K562 (cell line): ENCODE measurements around the gene BPTF. TPM values are rescaled to one million over a fixed set of nuclear protein-coding genes. Genes with fewer than 3 reads are reported as not detected.

Experiments
- ATF1 ChIP-seq, 2 experiments: fragments of 450-650 bp in 1 of 2; IDR thresholded peaks; 2 replicates each; pipeline ENCODE4 v1.6.1; 2016; ENCODE audit warnings: missing compliant biosample characterization in 1 of 2, missing genetic modification characterization in 1 of 2
- ETV5 ChIP-seq: sonication (generic); formaldehyde crosslinking; IDR thresholded peaks from 2 replicates; pipeline ENCODE4 v1.4.0; 2020; ENCODE audit warnings: low read depth, mild to moderate bottlenecking, missing genetic modification reagents
- GTF2E2 ChIP-seq: fragments of 200-800 bp; sonication (Bioruptor generic); IDR thresholded peaks from 2 replicates; pipeline ENCODE4 v1.6.1; 2016; ENCODE audit warnings: missing genetic modification characterization, missing compliant biosample characterization
- HLTF ChIP-seq: fragments of 450-650 bp; IDR thresholded peaks from 2 replicates; pipeline ENCODE4 v1.6.1; 2016
- KLF6 ChIP-seq: fragments of 250-450 bp; sonication (Bioruptor Pico); IDR thresholded peaks from 2 replicates; pipeline ENCODE4 v1.4.0; 2020; ENCODE audit warnings: mild to moderate bottlenecking, moderate library complexity, borderline replicate concordance
- LCOR ChIP-seq: sonication (generic); formaldehyde crosslinking; IDR thresholded peaks from 2 replicates; pipeline ENCODE4 v1.8.0; 2022; ENCODE audit warnings: mild to moderate bottlenecking, missing genetic modification reagents
- NFXL1 ChIP-seq: fragments of 450-650 bp; formaldehyde crosslinking; IDR thresholded peaks from 2 replicates; pipeline ENCODE4 v1.4.0; 2021; ENCODE audit warnings: mild to moderate bottlenecking
- PPARD ChIP-seq: fragments of 250-450 bp; sonication (Bioruptor Pico); IDR thresholded peaks from 2 replicates; pipeline ENCODE4 v1.8.0; 2022; ENCODE audit warnings: inconsistent platforms, mild to moderate bottlenecking, moderate library complexity
- PTBP1 ChIP-seq: fragments of 200-400 bp; formaldehyde crosslinking; IDR thresholded peaks from 2 replicates; pipeline ENCODE4 v1.6.1; 2017; ENCODE audit warnings: low read depth, low read length
- SMARCA5 ChIP-seq: fragments of 450-650 bp; IDR thresholded peaks from 2 replicates; pipeline ENCODE4 v1.6.1; 2016
- SOX6 ChIP-seq: fragments of 450-650 bp; IDR thresholded peaks from 2 replicates; pipeline ENCODE4 v1.6.1; 2014; ENCODE audit warnings: mild to moderate bottlenecking
- TARDBP ChIP-seq: fragments of 450-650 bp; IDR thresholded peaks from 2 replicates; pipeline ENCODE4 v1.6.1; 2016
- TOE1 ChIP-seq, 2 experiments: fragments of 450-650 bp in 1 of 2; sonication (generic) in 1 of 2; formaldehyde crosslinking in 1 of 2; IDR thresholded peaks; 2 replicates each; pipeline versions ENCODE4 v1.7.1 to v1.8.0; 2016 to 2022; ENCODE audit warnings: borderline replicate concordance in 2 of 2, mild to moderate bottlenecking in 2 of 2, antibody characterized with exemption in 1 of 2, inconsistent platforms in 1 of 2, low read depth in 1 of 2, missing genetic modification reagents in 1 of 2, moderate library complexity in 1 of 2
- U2AF1 ChIP-seq: fragments of 200-400 bp; formaldehyde crosslinking; optimal IDR thresholded peaks from 2 replicates; pipeline ENCODE3; 2017; ENCODE audit warnings: mild to moderate bottlenecking, low read depth, low read length, moderate library complexity
- YY1 ChIP-seq, 3 experiments: IDR thresholded peaks; 2 replicates each; pipeline ENCODE4 v1.6.1; 2011; ENCODE audit warnings: low read length in 2 of 3, mild to moderate bottlenecking in 2 of 3, moderate library complexity in 2 of 3, borderline replicate concordance in 1 of 3, control low read depth in 1 of 3, low read depth in 1 of 3; ENCODE audit not compliant: insufficient read depth in 3 of 3, insufficient replicate concordance in 2 of 3, control insufficient read depth in 1 of 3, insufficient read length in 1 of 3; ENCODE audit errors: extremely low read depth in 1 of 3
- ZNF121 ChIP-seq: sonication (generic); formaldehyde crosslinking; conservative IDR thresholded peaks from 2 replicates; pipeline ENCODE4 v1.8.0; 2022; ENCODE audit warnings: missing genetic modification reagents
- ZNF140 ChIP-seq: fragments of 250-450 bp; sonication (Bioruptor Pico); IDR thresholded peaks from 2 replicates; pipeline ENCODE4 v1.8.0; 2021; ENCODE audit warnings: moderate library complexity, mild to moderate bottlenecking, inconsistent platforms
- ZNF57 ChIP-seq: fragments of 450-650 bp; formaldehyde crosslinking; IDR thresholded peaks from 2 replicates; pipeline ENCODE4 v1.4.0; 2020; ENCODE audit warnings: mild to moderate bottlenecking, moderate library complexity
- polyA plus RNA-seq, 8 experiments: library from polyadenylated mRNA; depleted of rRNA in 4 of 8; stranded (reverse) in 5 of 8; unstranded in 3 of 8; fragments of >200 nt; fragmentation: Nextera tagmentation in 2 of 8; fragmentation: Illumina TruSeq in 1 of 8; extraction: Ambion mirVana in 2 of 8; extraction: Trizol in 1 of 8; gene quantifications; 2 replicates each; pipeline versions ENCODE4 v1.2.1 to v1.2.3, GENCODE V29; 2011 to 2014; ENCODE audit warnings: inconsistent platforms in 1 of 8, missing spikeins in 1 of 8
- total RNA-seq, 7 experiments: library from RNA; depleted of rRNA in 6 of 7; stranded (reverse); fragments of >200 nt in 6 of 7; fragmentation: Illumina TruSeq in 2 of 7; extraction: Trizol in 2 of 7; gene quantifications; 2 replicates each; pipeline versions ENCODE4 v1.2.1 to v1.2.3, GENCODE V29; 2011 to 2021; ENCODE audit warnings: low replicate concordance in 1 of 7
- TF ChIP-seq, protein P1 (sequence below): fragments of 450-650 bp; conservative IDR thresholded peaks from 2 replicates; pipeline ENCODE4 v1.6.1; 2016; ENCODE audit warnings: missing genetic modification characterization, low read depth, mild to moderate bottlenecking, missing compliant biosample characterization, moderate library complexity
- TF ChIP-seq, protein P2 (sequence below): fragments of 450-650 bp; IDR thresholded peaks from 2 replicates; pipeline ENCODE4 v1.6.1; 2016; ENCODE audit warnings: borderline replicate concordance
- TF ChIP-seq, protein P3 (sequence below): fragments of 450-650 bp; IDR thresholded peaks from 2 replicates; pipeline ENCODE4 v1.6.1; 2017; ENCODE audit warnings: mild to moderate bottlenecking, moderate library complexity
- TF ChIP-seq, protein P4 (sequence below): fragments of 450-650 bp; IDR thresholded peaks from 2 replicates; pipeline ENCODE4 v1.6.1; 2016; ENCODE audit warnings: mild to moderate bottlenecking

The BPTF gene
- total and polyA plus RNA-seq, 9 of the 15 experiments (the other 6 are each of a cell fraction or from before 2014, with no cell fraction given), result 12.5 to 52.1 (median 26.9) TPM

DNA sequence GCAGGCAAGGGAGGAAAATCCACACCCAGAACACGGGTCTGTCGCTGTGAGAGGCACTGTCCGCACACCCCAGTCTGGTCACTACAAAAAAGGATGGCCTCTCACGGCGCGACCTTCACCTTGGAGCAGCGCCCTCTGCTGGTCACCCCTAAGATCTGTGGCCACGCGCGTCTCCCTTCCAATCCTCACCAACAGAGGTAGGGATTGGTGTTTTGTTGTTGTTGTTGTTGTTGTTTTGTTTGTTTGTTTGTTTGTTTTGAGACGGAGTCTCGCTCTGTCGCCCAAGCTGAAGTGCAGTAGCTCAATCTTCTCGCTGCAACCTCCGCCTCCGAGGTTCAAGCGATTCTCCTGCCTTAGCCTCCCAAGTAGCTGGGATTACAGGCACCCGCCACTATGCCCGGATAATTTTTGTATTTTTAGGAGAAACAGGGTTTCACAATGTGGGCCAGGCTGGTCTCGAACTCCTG is 185.9 kb downstream of the BPTF start (continued):
- TF ChIP-seq LCOR (CRISPR knock-in tag) (no peak), PPARD (no peak), ZNF140 (CRISPR knock-in tag) (no peak), GTF2E2 (tag) (no peak), ATF1 (CRISPR knock-in tag; IDR thresholded peaks at IDR 0.05) (no peak), ATF1 (tag; IDR thresholded peaks at IDR 0.05) (peak; percentile 28; the same call in 1 of the 2 replicates), KLF6 (CRISPR knock-in tag) (no peak), ZNF121 (CRISPR knock-in tag) (no peak), YY1 (IDR thresholded peaks at IDR 0.05; ENCODE audit: borderline replicate concordance in 1 of 3, control insufficient read depth in 1 of 3, extremely low read depth in 1 of 3, insufficient read depth in 3 of 3, insufficient read length in 1 of 3, insufficient replicate concordance in 2 of 3, low read depth in 1 of 3, low read length in 2 of 3) (peak in 2 of 3 experiments; percentile 36 to 60), TARDBP (no peak; the same call in 1 of the 2 replicates), PTBP1 (no peak), NFXL1 (CRISPR knock-in tag) (no peak), HLTF (peak; percentile 58; the same call in 1 of the 2 replicates), ZNF57 (CRISPR knock-in tag) (no peak), ETV5 (no peak), TOE1 (IDR thresholded peaks at IDR 0.05; ENCODE audit: borderline replicate concordance) (peak; percentile 68; the same call in 1 of the 2 replicates), TOE1 (CRISPR knock-in tag; IDR thresholded peaks at IDR 0.05; ENCODE audit: borderline replicate concordance, low read depth) (no peak), SMARCA5 (peak; percentile 80), SOX6 (0 out of 2 replicates have a peak, but pooled peaks have one; percentile 33), U2AF1 (no peak)
- TF ChIP-seq, protein P1, sequence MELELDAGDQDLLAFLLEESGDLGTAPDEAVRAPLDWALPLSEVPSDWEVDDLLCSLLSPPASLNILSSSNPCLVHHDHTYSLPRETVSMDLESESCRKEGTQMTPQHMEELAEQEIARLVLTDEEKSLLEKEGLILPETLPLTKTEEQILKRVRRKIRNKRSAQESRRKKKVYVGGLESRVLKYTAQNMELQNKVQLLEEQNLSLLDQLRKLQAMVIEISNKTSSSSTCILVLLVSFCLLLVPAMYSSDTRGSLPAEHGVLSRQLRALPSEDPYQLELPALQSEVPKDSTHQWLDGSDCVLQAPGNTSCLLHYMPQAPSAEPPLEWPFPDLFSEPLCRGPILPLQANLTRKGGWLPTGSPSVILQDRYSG (tag), result no peak
- TF ChIP-seq, protein P2, sequence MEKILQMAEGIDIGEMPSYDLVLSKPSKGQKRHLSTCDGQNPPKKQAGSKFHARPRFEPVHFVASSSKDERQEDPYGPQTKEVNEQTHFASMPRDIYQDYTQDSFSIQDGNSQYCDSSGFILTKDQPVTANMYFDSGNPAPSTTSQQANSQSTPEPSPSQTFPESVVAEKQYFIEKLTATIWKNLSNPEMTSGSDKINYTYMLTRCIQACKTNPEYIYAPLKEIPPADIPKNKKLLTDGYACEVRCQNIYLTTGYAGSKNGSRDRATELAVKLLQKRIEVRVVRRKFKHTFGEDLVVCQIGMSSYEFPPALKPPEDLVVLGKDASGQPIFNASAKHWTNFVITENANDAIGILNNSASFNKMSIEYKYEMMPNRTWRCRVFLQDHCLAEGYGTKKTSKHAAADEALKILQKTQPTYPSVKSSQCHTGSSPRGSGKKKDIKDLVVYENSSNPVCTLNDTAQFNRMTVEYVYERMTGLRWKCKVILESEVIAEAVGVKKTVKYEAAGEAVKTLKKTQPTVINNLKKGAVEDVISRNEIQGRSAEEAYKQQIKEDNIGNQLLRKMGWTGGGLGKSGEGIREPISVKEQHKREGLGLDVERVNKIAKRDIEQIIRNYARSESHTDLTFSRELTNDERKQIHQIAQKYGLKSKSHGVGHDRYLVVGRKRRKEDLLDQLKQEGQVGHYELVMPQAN, result peak; percentile 48; the same call in 1 of the 2 replicates
- TF ChIP-seq, protein P3, sequence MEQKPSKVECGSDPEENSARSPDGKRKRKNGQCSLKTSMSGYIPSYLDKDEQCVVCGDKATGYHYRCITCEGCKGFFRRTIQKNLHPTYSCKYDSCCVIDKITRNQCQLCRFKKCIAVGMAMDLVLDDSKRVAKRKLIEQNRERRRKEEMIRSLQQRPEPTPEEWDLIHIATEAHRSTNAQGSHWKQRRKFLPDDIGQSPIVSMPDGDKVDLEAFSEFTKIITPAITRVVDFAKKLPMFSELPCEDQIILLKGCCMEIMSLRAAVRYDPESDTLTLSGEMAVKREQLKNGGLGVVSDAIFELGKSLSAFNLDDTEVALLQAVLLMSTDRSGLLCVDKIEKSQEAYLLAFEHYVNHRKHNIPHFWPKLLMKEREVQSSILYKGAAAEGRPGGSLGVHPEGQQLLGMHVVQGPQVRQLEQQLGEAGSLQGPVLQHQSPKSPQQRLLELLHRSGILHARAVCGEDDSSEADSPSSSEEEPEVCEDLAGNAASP, result no peak
- TF ChIP-seq, protein P4, sequence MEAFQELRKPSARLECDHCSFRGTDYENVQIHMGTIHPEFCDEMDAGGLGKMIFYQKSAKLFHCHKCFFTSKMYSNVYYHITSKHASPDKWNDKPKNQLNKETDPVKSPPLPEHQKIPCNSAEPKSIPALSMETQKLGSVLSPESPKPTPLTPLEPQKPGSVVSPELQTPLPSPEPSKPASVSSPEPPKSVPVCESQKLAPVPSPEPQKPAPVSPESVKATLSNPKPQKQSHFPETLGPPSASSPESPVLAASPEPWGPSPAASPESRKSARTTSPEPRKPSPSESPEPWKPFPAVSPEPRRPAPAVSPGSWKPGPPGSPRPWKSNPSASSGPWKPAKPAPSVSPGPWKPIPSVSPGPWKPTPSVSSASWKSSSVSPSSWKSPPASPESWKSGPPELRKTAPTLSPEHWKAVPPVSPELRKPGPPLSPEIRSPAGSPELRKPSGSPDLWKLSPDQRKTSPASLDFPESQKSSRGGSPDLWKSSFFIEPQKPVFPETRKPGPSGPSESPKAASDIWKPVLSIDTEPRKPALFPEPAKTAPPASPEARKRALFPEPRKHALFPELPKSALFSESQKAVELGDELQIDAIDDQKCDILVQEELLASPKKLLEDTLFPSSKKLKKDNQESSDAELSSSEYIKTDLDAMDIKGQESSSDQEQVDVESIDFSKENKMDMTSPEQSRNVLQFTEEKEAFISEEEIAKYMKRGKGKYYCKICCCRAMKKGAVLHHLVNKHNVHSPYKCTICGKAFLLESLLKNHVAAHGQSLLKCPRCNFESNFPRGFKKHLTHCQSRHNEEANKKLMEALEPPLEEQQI, result no peak
